Measurements from ENCODE around the gene TAF1C.

TAF1C gene

DNA sequence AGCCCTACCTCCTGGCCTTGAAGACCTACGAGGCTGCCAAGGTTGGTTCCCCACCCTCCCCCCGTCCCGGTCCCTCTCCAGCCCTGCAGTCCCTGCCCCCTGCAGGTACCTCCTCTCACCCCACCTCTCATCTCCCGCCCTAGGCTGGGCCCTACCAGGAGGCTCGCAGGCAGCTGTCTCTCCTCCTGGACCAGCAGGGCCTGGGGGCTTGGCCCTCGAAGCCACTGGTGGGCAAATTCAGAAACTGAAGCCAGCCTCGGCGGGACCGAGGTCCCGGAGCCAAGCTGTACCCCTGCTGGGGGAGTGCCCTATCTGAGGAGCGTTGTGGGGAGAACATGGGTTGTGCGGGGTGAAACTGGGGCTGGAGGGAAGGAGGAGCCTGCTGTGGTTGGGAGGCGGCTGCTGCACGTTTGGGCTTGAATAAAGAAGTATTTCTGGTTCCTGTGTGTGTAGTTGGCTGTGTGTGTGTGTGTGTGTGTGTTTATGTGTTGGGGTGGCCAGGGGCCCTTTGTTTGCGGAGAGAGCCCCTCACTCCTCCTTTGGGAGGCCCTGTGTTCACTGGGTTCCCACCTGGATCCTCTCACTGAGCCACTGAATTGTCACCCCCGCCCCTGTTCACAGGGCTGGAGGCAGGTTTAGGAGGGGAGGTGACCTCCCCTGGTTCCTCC, 10.0 kb upstream of the TAF1C start:
- Histone ChIP-seq H3K9me2 (replicated peaks; ENCODE audit: low read depth, low read length) (no peaks in the 10 kb centered on the region), H3K4me1 (ENCODE audit: insufficient read depth, low read length, poor library complexity, severe bottlenecking) (no peaks in the 10 kb centered on the region)

DNA sequence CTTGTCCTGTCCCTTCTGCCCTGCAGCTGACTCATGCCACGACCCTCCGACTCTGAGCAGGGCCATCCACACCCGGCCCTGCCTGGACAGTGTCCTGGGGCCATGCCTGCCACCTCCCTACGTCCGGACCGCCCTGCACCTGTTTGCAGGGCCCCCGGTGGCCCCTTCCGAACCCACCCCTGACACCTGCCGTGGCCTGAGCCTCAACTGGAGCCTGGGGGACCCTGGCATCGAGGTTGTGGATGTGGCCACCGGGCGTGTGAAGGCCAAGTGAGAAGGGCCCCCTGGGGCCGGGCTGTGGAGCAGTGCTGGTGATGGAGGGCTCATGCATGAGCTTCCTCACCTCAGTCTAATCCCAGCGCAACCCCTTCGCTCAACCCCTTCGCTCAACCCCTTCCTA, 9.2 kb upstream of the TAF1C start:
- Histone ChIP-seq H3K9ac (ENCODE audit: low read depth, low read length, poor library complexity, severe bottlenecking) (no peak overlapping the region), H3K4me1 (ENCODE audit: insufficient read depth, low read length, poor library complexity, severe bottlenecking) (no peaks in the 10 kb centered on the region)

More for the DNA sequence above, 10.0 kb upstream of the TAF1C start:
- no peaks in the 10 kb centered on the region for H3F3A ChIP-seq (ENCODE audit: low read depth)
- no peaks in the 10 kb centered on the region for H3K9me3 ChIP-seq (ENCODE audit: insufficient read depth, low read depth, low read length)
- H3K4me2 ChIP-seq (ENCODE audit: low read depth, low read length, poor library complexity, severe bottlenecking) = no peak overlapping the region
- no peaks in the 10 kb centered on the region for H3K27me3 ChIP-seq (ENCODE audit: insufficient read depth, low read length, poor library complexity, severe bottlenecking)
- H4K20me1 ChIP-seq (ENCODE audit: insufficient read depth, low read length, poor library complexity, severe bottlenecking) = no peaks in the 10 kb centered on the region
- no peak for TF ChIP-seq EZH2phosphoT487 (IDR thresholded peaks at IDR 0.05; ENCODE audit: borderline replicate concordance)
- TF ChIP-seq, protein P1, sequence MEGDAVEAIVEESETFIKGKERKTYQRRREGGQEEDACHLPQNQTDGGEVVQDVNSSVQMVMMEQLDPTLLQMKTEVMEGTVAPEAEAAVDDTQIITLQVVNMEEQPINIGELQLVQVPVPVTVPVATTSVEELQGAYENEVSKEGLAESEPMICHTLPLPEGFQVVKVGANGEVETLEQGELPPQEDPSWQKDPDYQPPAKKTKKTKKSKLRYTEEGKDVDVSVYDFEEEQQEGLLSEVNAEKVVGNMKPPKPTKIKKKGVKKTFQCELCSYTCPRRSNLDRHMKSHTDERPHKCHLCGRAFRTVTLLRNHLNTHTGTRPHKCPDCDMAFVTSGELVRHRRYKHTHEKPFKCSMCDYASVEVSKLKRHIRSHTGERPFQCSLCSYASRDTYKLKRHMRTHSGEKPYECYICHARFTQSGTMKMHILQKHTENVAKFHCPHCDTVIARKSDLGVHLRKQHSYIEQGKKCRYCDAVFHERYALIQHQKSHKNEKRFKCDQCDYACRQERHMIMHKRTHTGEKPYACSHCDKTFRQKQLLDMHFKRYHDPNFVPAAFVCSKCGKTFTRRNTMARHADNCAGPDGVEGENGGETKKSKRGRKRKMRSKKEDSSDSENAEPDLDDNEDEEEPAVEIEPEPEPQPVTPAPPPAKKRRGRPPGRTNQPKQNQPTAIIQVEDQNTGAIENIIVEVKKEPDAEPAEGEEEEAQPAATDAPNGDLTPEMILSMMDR (conservative IDR thresholded peaks at IDR 0.05; ENCODE audit: low read length) = no peak
- H2AFZ ChIP-seq (ENCODE audit: low read length) = no peak overlapping the region
- no peak overlapping the region for H3K4me3 ChIP-seq (ENCODE audit: low read length, poor library complexity, severe bottlenecking)
- no peaks in the 10 kb centered on the region for H3K79me2 ChIP-seq (ENCODE audit: insufficient read depth, low read length)
- no peaks in the 10 kb centered on the region for H3K36me3 ChIP-seq (ENCODE audit: insufficient read depth, low read length)
- H3K9ac ChIP-seq (ENCODE audit: low read depth, low read length, poor library complexity, severe bottlenecking) = no peak overlapping the region

DNA sequence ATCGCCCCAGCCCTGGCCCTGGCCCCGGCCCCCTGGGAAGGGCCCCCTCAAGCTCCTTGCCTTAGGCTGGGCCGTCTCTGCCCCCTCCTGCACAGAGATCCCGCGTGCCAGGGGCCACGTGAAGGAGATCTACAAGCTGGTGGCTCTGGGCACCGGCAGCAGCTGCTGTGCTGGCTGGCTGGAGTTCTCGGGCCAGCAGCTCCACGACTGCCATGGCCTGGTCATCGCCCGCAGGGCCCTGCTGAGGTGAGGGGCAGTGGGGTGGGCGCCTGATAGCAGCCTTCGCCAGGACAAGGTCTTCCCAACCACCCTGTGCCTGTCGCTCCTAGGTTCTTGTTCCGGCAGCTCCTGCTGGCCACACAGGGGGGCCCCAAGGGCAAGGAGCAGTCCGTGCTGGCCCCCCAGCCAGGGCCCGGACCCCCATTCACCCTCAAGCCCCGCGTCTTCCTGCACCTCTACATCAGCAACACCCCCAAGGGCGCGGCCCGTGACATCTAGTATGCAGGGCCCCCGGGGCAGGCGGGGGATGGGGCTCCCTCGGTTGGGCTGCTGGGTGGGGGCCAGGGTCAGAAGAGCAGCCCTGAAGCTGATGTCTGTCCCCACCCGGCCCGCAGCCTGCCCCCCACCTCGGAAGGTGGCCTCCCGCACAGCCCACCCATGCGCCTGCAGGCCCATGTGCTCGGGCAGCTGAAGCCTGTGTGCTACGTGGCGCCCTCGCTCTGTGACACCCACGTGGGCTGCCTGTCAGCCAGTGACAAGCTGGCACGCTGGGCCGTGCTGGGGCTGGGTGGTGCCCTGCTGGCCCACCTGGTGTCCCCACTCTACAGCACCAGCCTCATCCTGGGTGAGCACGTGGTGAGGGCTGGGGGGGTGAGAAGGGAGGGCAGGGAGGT, 8.6 kb upstream of the TAF1C start:
- Histone ChIP-seq H4K20me1 (ENCODE audit: insufficient read depth, low read length, poor library complexity, severe bottlenecking) (no peaks in the 10 kb centered on the region), H3F3A (ENCODE audit: low read depth) (no peaks in the 10 kb centered on the region), H3K27me3 (ENCODE audit: insufficient read depth, low read length, poor library complexity, severe bottlenecking) (no peaks in the 10 kb centered on the region), H3K9me2 (replicated peaks; ENCODE audit: low read depth, low read length) (no peaks in the 10 kb centered on the region), H3K9ac (ENCODE audit: low read depth, low read length, poor library complexity, severe bottlenecking) (no peak overlapping the region), H3K79me2 (ENCODE audit: insufficient read depth, low read length) (no peaks in the 10 kb centered on the region), H2AFZ (ENCODE audit: low read length) (no peak overlapping the region), H3K4me1 (ENCODE audit: insufficient read depth, low read length, poor library complexity, severe bottlenecking) (no peaks in the 10 kb centered on the region), H3K4me3 (ENCODE audit: low read length, poor library complexity, severe bottlenecking) (no peak overlapping the region), H3K9me3 (ENCODE audit: insufficient read depth, low read depth, low read length) (no peaks in the 10 kb centered on the region), H3K36me3 (ENCODE audit: insufficient read depth, low read length) (no peaks in the 10 kb centered on the region), H3K4me2 (ENCODE audit: low read depth, low read length, poor library complexity, severe bottlenecking) (no peak overlapping the region)
- TF ChIP-seq EZH2phosphoT487 (IDR thresholded peaks at IDR 0.05; ENCODE audit: borderline replicate concordance) = no peak
- TF ChIP-seq, protein P1 (conservative IDR thresholded peaks at IDR 0.05; ENCODE audit: low read length) = no peak

More for the DNA sequence above, 9.2 kb upstream of the TAF1C start:
- no peak for TF ChIP-seq EZH2phosphoT487 (IDR thresholded peaks at IDR 0.05; ENCODE audit: borderline replicate concordance)
- TF ChIP-seq, protein P1 (conservative IDR thresholded peaks at IDR 0.05; ENCODE audit: low read length) = no peak
- H3K79me2 ChIP-seq (ENCODE audit: insufficient read depth, low read length) = no peaks in the 10 kb centered on the region
- no peaks in the 10 kb centered on the region for H3F3A ChIP-seq (ENCODE audit: low read depth)
- H3K4me3 ChIP-seq (ENCODE audit: low read length, poor library complexity, severe bottlenecking) = no peak overlapping the region
- no peaks in the 10 kb centered on the region for H3K9me3 ChIP-seq (ENCODE audit: insufficient read depth, low read depth, low read length)
- no peaks in the 10 kb centered on the region for H4K20me1 ChIP-seq (ENCODE audit: insufficient read depth, low read length, poor library complexity, severe bottlenecking)
- no peak overlapping the region for H2AFZ ChIP-seq (ENCODE audit: low read length)
- no peak overlapping the region for H3K4me2 ChIP-seq (ENCODE audit: low read depth, low read length, poor library complexity, severe bottlenecking)
- no peaks in the 10 kb centered on the region for H3K27me3 ChIP-seq (ENCODE audit: insufficient read depth, low read length, poor library complexity, severe bottlenecking)
- H3K36me3 ChIP-seq (ENCODE audit: insufficient read depth, low read length) = no peaks in the 10 kb centered on the region
- H3K9me2 ChIP-seq (replicated peaks; ENCODE audit: low read depth, low read length) = no peaks in the 10 kb centered on the region
